Left lung (tissue), 10 donors: ENCODE results near the gene SCUBE1. TPM values are rescaled to one million over a fixed set of nuclear protein-coding genes. Genes with fewer than 3 reads are reported as not detected.

ENCODE experiments used
- ATAC-seq: fragments of 200-7000 bp; cut with Tn5 transposase; one replicate; pipeline ENCODE4 v1.9.1; 2020; ENCODE audit warnings: moderate library complexity
- DNase-seq, 4 donors: peaks; one replicate each; pipeline ENCODE4 v3.0.0-alpha.2; 2013 to 2020
- H3K27ac ChIP-seq, 2 donors: fragments of 200-600 bp; sonication (generic) in 1 of 2; one replicate each; pipeline versions ENCODE4 v1.5.0 to v1.8.0; 2020 to 2021
- H3K27me3 ChIP-seq, 2 donors: fragments of 200-600 bp; sonication (generic) in 1 of 2; one replicate each; pipeline versions ENCODE4 v1.5.0 to v1.8.0; 2020 to 2021
- H3K36me3 ChIP-seq, 2 donors: fragments of 200-600 bp; sonication (generic) in 1 of 2; one replicate each; pipeline versions ENCODE4 v1.5.0 to v1.8.0; 2020 to 2021
- H3K4me1 ChIP-seq, 2 donors: fragments of 200-600 bp; one replicate each; pipeline ENCODE4 v1.8.0; 2021
- H3K4me3 ChIP-seq, 2 donors: fragments of 200-600 bp; sonication (generic) in 1 of 2; one replicate each; pipeline versions ENCODE4 v1.5.0 to v1.8.0; 2020 to 2021; ENCODE audit warnings: mild to moderate bottlenecking in 1 of 2
- H3K9me3 ChIP-seq, 2 donors: fragments of 200-600 bp; sonication (generic) in 1 of 2; one replicate each; pipeline versions ENCODE4 v1.5.0 to v1.8.0; 2020 to 2021
- intact Hi-C, 2 donors: fragments of 100-400 bp; cut with DNase I; formaldehyde crosslinking; loops; one replicate each; pipeline versions ENCODE4 v1.11.2 to v1.14.2; 2022
- polyA plus RNA-seq, 6 donors: library from polyadenylated mRNA; unstranded; fragments of 120-200 nt; gene quantifications; one replicate each; pipeline ENCODE4 v1.2.1, GENCODE V29; 2013; ENCODE audit not compliant: insufficient read length in 6 of 6
- total RNA-seq, 2 donors: library from RNA; stranded (reverse); fragmentation: NEBNext Ultra II Directional; extraction: Animal tissue kit (Norgen Biotek cat#: 25700); gene quantifications; one replicate each; pipeline ENCODE4 v1.2.1, GENCODE V29; 2021
- TF ChIP-seq, protein P1 (sequence below), 2 donors: fragments of 200-600 bp; sonication (generic) in 1 of 2; IDR thresholded peaks; one replicate each; pipeline versions ENCODE4 v1.5.0 to v1.8.0; 2021; ENCODE audit warnings: antibody characterized with exemption in 2 of 2
- donor health status: DM: no; HTN: yes; CAD: no.
- donor health status: DM: no; HTN: no; CAD: no.

The SCUBE1 gene
- total and polyA plus RNA-seq, 8 donors, result 1.1 to 5.0 (median 2.0) TPM

- Histone ChIP-seq H3K27ac (no peak overlapping the region), H3K4me1 (peaks cover 0 to 5% of the 10 kb centered on the region in 2 donors), H3K9me3 (no peaks in the 10 kb centered on the region), H3K4me3 (no peak overlapping the region), H3K36me3 (no peaks in the 10 kb centered on the region), H3K27me3 (no peaks in the 10 kb centered on the region)
- ATAC-seq (no peak), DNase-seq (no peak)
- TF ChIP-seq, protein P1, sequence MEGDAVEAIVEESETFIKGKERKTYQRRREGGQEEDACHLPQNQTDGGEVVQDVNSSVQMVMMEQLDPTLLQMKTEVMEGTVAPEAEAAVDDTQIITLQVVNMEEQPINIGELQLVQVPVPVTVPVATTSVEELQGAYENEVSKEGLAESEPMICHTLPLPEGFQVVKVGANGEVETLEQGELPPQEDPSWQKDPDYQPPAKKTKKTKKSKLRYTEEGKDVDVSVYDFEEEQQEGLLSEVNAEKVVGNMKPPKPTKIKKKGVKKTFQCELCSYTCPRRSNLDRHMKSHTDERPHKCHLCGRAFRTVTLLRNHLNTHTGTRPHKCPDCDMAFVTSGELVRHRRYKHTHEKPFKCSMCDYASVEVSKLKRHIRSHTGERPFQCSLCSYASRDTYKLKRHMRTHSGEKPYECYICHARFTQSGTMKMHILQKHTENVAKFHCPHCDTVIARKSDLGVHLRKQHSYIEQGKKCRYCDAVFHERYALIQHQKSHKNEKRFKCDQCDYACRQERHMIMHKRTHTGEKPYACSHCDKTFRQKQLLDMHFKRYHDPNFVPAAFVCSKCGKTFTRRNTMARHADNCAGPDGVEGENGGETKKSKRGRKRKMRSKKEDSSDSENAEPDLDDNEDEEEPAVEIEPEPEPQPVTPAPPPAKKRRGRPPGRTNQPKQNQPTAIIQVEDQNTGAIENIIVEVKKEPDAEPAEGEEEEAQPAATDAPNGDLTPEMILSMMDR (IDR thresholded peaks at IDR 0.05), result no peak
- intact Hi-C loops, result no loop called here
Measured at GRCh38 chr22:43243324-43243723, 99.8 kb downstream of the SCUBE1 start.

DNA sequence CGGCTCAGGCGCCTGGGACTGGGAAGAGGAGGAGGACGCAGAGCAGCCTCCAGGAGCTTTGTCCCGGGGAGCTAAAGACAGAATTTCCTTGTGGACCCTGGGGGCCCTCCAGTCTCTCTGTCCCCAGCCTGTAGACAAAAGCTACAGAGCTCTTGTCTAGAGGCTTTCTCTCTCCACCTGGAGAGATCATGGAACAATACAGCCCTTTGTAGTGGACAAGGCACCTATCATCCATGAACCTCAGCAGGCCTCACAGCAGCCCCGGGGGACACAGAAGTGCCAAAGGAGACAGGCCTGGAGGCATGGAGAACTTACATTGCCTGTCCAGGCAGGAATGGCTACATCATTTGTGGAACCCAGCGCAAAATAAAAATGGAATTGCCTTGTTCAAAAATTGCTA lies 100.5 kb downstream of the SCUBE1 start:
- Histone ChIP-seq H3K27me3 (no peaks in the 10 kb centered on the region), H3K4me3 (no peak overlapping the region), H3K4me1 (peaks cover 0 to 5% of the 10 kb centered on the region in 2 donors), H3K9me3 (no peaks in the 10 kb centered on the region), H3K36me3 (no peaks in the 10 kb centered on the region), H3K27ac (no peak overlapping the region)
- intact Hi-C loops, result no loop called here
- ATAC-seq (no peak), DNase-seq (no peak)
- TF ChIP-seq, protein P1 (IDR thresholded peaks at IDR 0.05), result no peak

GRCh38 chr22:43241699-43242386 lies 101.3 kb downstream of the SCUBE1 start:
- TF ChIP-seq, protein P1 (IDR thresholded peaks at IDR 0.05), result no peak
- peaks cover 0 to 5% of the 10 kb centered on the region in 2 donors for H3K4me1 ChIP-seq
- DNase-seq (no peak), ATAC-seq (peak; percentile 62)
- H3K36me3 ChIP-seq, result no peaks in the 10 kb centered on the region
- no peaks in the 10 kb centered on the region for H3K27me3 ChIP-seq
- H3K9me3 ChIP-seq, result no peaks in the 10 kb centered on the region
- no peak overlapping the region for H3K27ac ChIP-seq
- no peak overlapping the region for H3K4me3 ChIP-seq
- intact Hi-C loops, result no loop called here

- no peak overlapping the region for H3K27ac ChIP-seq
- no peaks in the 10 kb centered on the region for H3K27me3 ChIP-seq
- no peak overlapping the region for H3K4me3 ChIP-seq
- TF ChIP-seq, protein P1 (IDR thresholded peaks at IDR 0.05), result no peak
- intact Hi-C loops, result no loop called here
- ATAC-seq (peak; percentile 81), DNase-seq (peak in 1 of 4 donors; percentile 77)
- no peaks in the 10 kb centered on the region for H3K9me3 ChIP-seq
- no peaks in the 10 kb centered on the region for H3K36me3 ChIP-seq
- peaks cover 0 to 11% of the 10 kb centered on the region in 2 donors for H3K4me1 ChIP-seq
Measured at GRCh38 chr22:43241138-43241597, 102.0 kb downstream of the SCUBE1 start.

DNA sequence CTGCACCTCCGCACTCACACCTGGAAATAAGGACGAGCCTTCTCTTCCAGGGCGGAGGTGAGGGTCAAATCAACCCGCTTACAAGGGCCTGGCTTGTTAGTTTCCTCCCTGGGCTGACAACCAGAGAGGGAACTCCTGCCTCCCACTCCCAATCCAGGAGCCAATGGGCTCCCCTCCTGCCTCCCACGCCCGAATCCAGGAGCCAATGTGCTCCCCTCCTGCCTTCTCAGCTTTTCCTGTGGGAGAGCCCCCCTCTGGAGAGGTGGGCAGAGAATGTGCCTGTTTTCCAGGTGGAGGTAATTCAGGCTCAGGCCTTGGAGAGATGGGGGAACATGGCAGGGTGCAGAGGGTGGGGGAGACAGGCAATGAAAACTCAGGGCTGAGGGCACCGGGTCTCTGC lies 102.6 kb downstream of the SCUBE1 start:
- TF ChIP-seq, protein P1 (IDR thresholded peaks at IDR 0.05), result no peak
- Histone ChIP-seq H3K36me3 (no peaks in the 10 kb centered on the region), H3K27ac (no peak overlapping the region), H3K27me3 (no peaks in the 10 kb centered on the region), H3K4me3 (no peak overlapping the region), H3K9me3 (no peaks in the 10 kb centered on the region), H3K4me1 (peaks cover 0 to 11% of the 10 kb centered on the region in 2 donors)
- intact Hi-C loops, result no loop called here
- DNase-seq (no peak), ATAC-seq (no peak)
